Astrocyte (in vitro differentiated cells and primary cell): ENCODE data around the gene CA6. TPM values are rescaled to one million over a fixed set of nuclear protein-coding genes. Genes with fewer than 3 reads are reported as not detected.

Source experiments
- DNase-seq: peaks from one replicate; pipeline ENCODE4 v3.0.0-alpha.2; 2010; ENCODE audit warnings: low read depth
- FAIRE-seq: peaks from 2 replicates; lab custom pipeline; 2011; peaks lifted over from hg19 to GRCh38; lab: Jason Lieb, UNC
- H2AFZ ChIP-seq: 2 replicates; pipeline ENCODE4 v1.6.0; 2012; ENCODE audit warnings: low read depth, low read length, inconsistent platforms
- H3K27ac ChIP-seq: 2 replicates; pipeline ENCODE4 v1.5.1; 2011; ENCODE audit warnings: low read depth, low read length, inconsistent platforms
- H3K27me3 ChIP-seq: 2 replicates; pipeline ENCODE4 v1.6.0; 2011; ENCODE audit warnings: low read length, inconsistent platforms; ENCODE audit not compliant: insufficient read depth
- H3K36me3 ChIP-seq: 2 replicates; pipeline ENCODE4 v1.5.1; 2011; ENCODE audit warnings: low read length, inconsistent platforms; ENCODE audit not compliant: insufficient read depth
- H3K4me1 ChIP-seq: 2 replicates; pipeline ENCODE4 v1.5.1; 2011; ENCODE audit warnings: low read length, inconsistent platforms; ENCODE audit not compliant: insufficient read depth
- H3K4me2 ChIP-seq: 2 replicates; pipeline ENCODE4 v1.6.0; 2012; ENCODE audit warnings: low read length, inconsistent platforms
- H3K4me3 ChIP-seq: 2 replicates; pipeline ENCODE4 v1.5.1; 2011; ENCODE audit warnings: low read depth, mild to moderate bottlenecking, low read length, inconsistent platforms; ENCODE audit not compliant: insufficient read depth
- H3K79me2 ChIP-seq: 2 replicates; pipeline ENCODE4 v1.6.0; 2012; ENCODE audit warnings: mild to moderate bottlenecking, low read length, inconsistent platforms; ENCODE audit not compliant: insufficient read depth
- H3K9ac ChIP-seq: 2 replicates; pipeline ENCODE4 v1.6.0; 2012; ENCODE audit warnings: mild to moderate bottlenecking, low read length, inconsistent platforms
- H3K9me3 ChIP-seq: 2 replicates; pipeline ENCODE4 v1.5.1; 2012; ENCODE audit warnings: low read depth, mild to moderate bottlenecking, low read length, inconsistent platforms; ENCODE audit not compliant: insufficient read depth
- H4K20me1 ChIP-seq: 2 replicates; pipeline ENCODE4 v1.6.0; 2012; ENCODE audit warnings: low read length, inconsistent platforms; ENCODE audit not compliant: insufficient read depth
- H3K27ac Mint-ChIP-seq: one replicate; pipeline ENCODE4 v1.8.0; 2021; ENCODE audit warnings: mild to moderate bottlenecking, mixed read lengths; ENCODE audit not compliant: unreplicated experiment
- H3K27me3 Mint-ChIP-seq: one replicate; pipeline ENCODE4 v1.8.0; 2021; ENCODE audit warnings: low read depth, mixed read lengths; ENCODE audit not compliant: unreplicated experiment
- H3K36me3 Mint-ChIP-seq: one replicate; pipeline ENCODE4 v1.8.0; 2021; ENCODE audit warnings: low read depth, mixed read lengths; ENCODE audit not compliant: unreplicated experiment
- H3K4me1 Mint-ChIP-seq: one replicate; pipeline ENCODE4 v1.8.0; 2021; ENCODE audit warnings: low read depth, mixed read lengths; ENCODE audit not compliant: unreplicated experiment
- H3K4me3 Mint-ChIP-seq: one replicate; pipeline ENCODE4 v1.8.0; 2021; ENCODE audit warnings: mild to moderate bottlenecking, moderate library complexity, mixed read lengths; ENCODE audit not compliant: unreplicated experiment
- H3K9me3 Mint-ChIP-seq: one replicate; pipeline ENCODE4 v1.8.0; 2021; ENCODE audit warnings: mild to moderate bottlenecking, mixed read lengths; ENCODE audit not compliant: unreplicated experiment
- CTCF ChIP-seq: IDR thresholded peaks from 2 replicates; pipeline ENCODE4 v1.5.1; 2011; ENCODE audit warnings: low read depth, mild to moderate bottlenecking, inconsistent platforms, low read length, moderate library complexity; ENCODE audit not compliant: insufficient read depth
- EZH2 ChIP-seq: IDR thresholded peaks from 2 replicates; pipeline ENCODE4 v1.6.1; 2012; ENCODE audit warnings: mild to moderate bottlenecking, low read length, inconsistent platforms; ENCODE audit not compliant: insufficient read depth
- total RNA-seq: library from RNA; stranded (reverse); gene quantifications from 2 replicates; pipeline ENCODE4 v1.2.1, GENCODE V29; 2021

CA6 gene
- total RNA-seq, 1 donor from 2014 or later, result not detected

GRCh38 chr1:8987881-8988617, 42.4 kb downstream of the CA6 start:
- H2AFZ ChIP-seq, result peak overlapping the region; percentile 50
- no peak overlapping the region for H3K9ac ChIP-seq
- no peak for DNase-seq
- FAIRE-seq, result peak; percentile 43
- H3K4me1 Mint-ChIP-seq, result no peaks in the 10 kb centered on the region
- TF ChIP-seq EZH2 (no peak), CTCF (peak; percentile 90)
- no peak overlapping the region for H3K4me3 ChIP-seq
- H3K27ac ChIP-seq, result no peak overlapping the region
- H3K36me3 ChIP-seq, result no peaks in the 10 kb centered on the region
- no peaks in the 10 kb centered on the region for H3K9me3 Mint-ChIP-seq
- H3K4me2 ChIP-seq, result no peak overlapping the region
- no peaks in the 10 kb centered on the region for H3K36me3 Mint-ChIP-seq
- no peaks in the 10 kb centered on the region for H3K27me3 Mint-ChIP-seq
- peaks cover 7% of the 10 kb centered on the region for H3K4me1 ChIP-seq
- H3K27ac Mint-ChIP-seq, result peak overlapping the region; percentile 4
- no peaks in the 10 kb centered on the region for H4K20me1 ChIP-seq
- no peaks in the 10 kb centered on the region for H3K27me3 ChIP-seq
- no peaks in the 10 kb centered on the region for H3K79me2 ChIP-seq
- H3K4me3 Mint-ChIP-seq, result no peak overlapping the region
- no peaks in the 10 kb centered on the region for H3K9me3 ChIP-seq

- Histone ChIP-seq H3K79me2 (no peaks in the 10 kb centered on the region), H3K9me3 (no peaks in the 10 kb centered on the region), H3K9ac (no peak overlapping the region), H3K27me3 (no peaks in the 10 kb centered on the region), H3K4me3 (no peak overlapping the region), H2AFZ (no peak overlapping the region), H3K4me1 (peaks cover 7% of the 10 kb centered on the region), H3K36me3 (no peaks in the 10 kb centered on the region), H4K20me1 (no peaks in the 10 kb centered on the region), H3K4me2 (no peak overlapping the region), H3K27ac (no peak overlapping the region)
- DNase-seq, result no peak
- Mint-ChIP-seq H3K4me1 (no peaks in the 10 kb centered on the region), H3K9me3 (no peaks in the 10 kb centered on the region), H3K4me3 (no peak overlapping the region), H3K36me3 (no peaks in the 10 kb centered on the region), H3K27ac (no peak overlapping the region), H3K27me3 (no peaks in the 10 kb centered on the region)
- no peak for FAIRE-seq
- TF ChIP-seq EZH2 (no peak), CTCF (no peak)
Measured at GRCh38 chr1:8988618-8988967, 42.9 kb downstream of the CA6 start.

GRCh38 chr1:8989061-8989460, 43.4 kb downstream of the CA6 start:
- Histone ChIP-seq H4K20me1 (no peaks in the 10 kb centered on the region), H3K4me1 (peaks cover 7% of the 10 kb centered on the region), H3K27me3 (no peaks in the 10 kb centered on the region), H3K4me2 (no peak overlapping the region), H3K4me3 (no peak overlapping the region), H2AFZ (no peak overlapping the region), H3K27ac (no peak overlapping the region), H3K36me3 (no peaks in the 10 kb centered on the region), H3K9ac (no peak overlapping the region), H3K9me3 (no peaks in the 10 kb centered on the region), H3K79me2 (no peaks in the 10 kb centered on the region)
- Mint-ChIP-seq H3K27me3 (no peaks in the 10 kb centered on the region), H3K27ac (no peak overlapping the region), H3K4me3 (no peak overlapping the region), H3K9me3 (no peaks in the 10 kb centered on the region), H3K4me1 (no peaks in the 10 kb centered on the region), H3K36me3 (no peaks in the 10 kb centered on the region)
- no peak for TF ChIP-seq EZH2
- no peak for TF ChIP-seq CTCF
- no peak for DNase-seq
- FAIRE-seq, result no peak
